ENCODE results near the gene RNFT2.

RNFT2 gene

GRCh38 chr12:116759783-116760621 is 21.9 kb downstream of the RNFT2 start:
- no peak overlapping the region for H3K4me3 ChIP-seq (ENCODE audit: low read length)
- H3K79me2 ChIP-seq (ENCODE audit: control insufficient read depth, low read length) = no peaks in the 10 kb centered on the region
- H3K9me3 ChIP-seq (ENCODE audit: control insufficient read depth, insufficient read depth, low read length) = no peaks in the 10 kb centered on the region
- no peak overlapping the region for H3K27ac ChIP-seq (ENCODE audit: low read depth, low read length)
- H3K4me2 ChIP-seq (ENCODE audit: low read length) = no peak overlapping the region
- H3F3A ChIP-seq (ENCODE audit: control insufficient read depth, insufficient read depth) = no peaks in the 10 kb centered on the region
- H3K4me1 ChIP-seq (ENCODE audit: control insufficient read depth, low read length) = no peaks in the 10 kb centered on the region
- no peaks in the 10 kb centered on the region for H3K27me3 ChIP-seq (ENCODE audit: control insufficient read depth, low read length)
- TF ChIP-seq EZH2phosphoT487 (IDR thresholded peaks at IDR 0.05; ENCODE audit: borderline replicate concordance, low read length) = no peak
- peak; percentile 36 for TF ChIP-seq CTCF (IDR thresholded peaks at IDR 0.05; ENCODE audit: low read depth, low read length, poor library complexity, severe bottlenecking)
- peaks cover 26% of the 10 kb centered on the region for H3K36me3 ChIP-seq (ENCODE audit: control insufficient read depth, low read length)
- no peaks in the 10 kb centered on the region for H3K9me2 ChIP-seq (replicated peaks; ENCODE audit: control insufficient read depth, low read length)
- H4K20me1 ChIP-seq (ENCODE audit: control insufficient read depth, insufficient read depth, low read depth, low read length) = no peaks in the 10 kb centered on the region

GRCh38 chr12:116760622-116761020 is 22.5 kb downstream of the RNFT2 start:
- H3K36me3 ChIP-seq (ENCODE audit: control insufficient read depth, low read length) = peaks cover 26% of the 10 kb centered on the region
- no peaks in the 10 kb centered on the region for H3K4me1 ChIP-seq (ENCODE audit: control insufficient read depth, low read length)
- H3K27me3 ChIP-seq (ENCODE audit: control insufficient read depth, low read length) = no peaks in the 10 kb centered on the region
- no peak overlapping the region for H3K27ac ChIP-seq (ENCODE audit: low read depth, low read length)
- H3F3A ChIP-seq (ENCODE audit: control insufficient read depth, insufficient read depth) = no peaks in the 10 kb centered on the region
- no peaks in the 10 kb centered on the region for H3K9me3 ChIP-seq (ENCODE audit: control insufficient read depth, insufficient read depth, low read length)
- H3K4me3 ChIP-seq (ENCODE audit: low read length) = no peak overlapping the region
- H3K79me2 ChIP-seq (ENCODE audit: control insufficient read depth, low read length) = no peaks in the 10 kb centered on the region
- TF ChIP-seq EZH2phosphoT487 (IDR thresholded peaks at IDR 0.05; ENCODE audit: borderline replicate concordance, low read length) (no peak), CTCF (IDR thresholded peaks at IDR 0.05; ENCODE audit: low read depth, low read length, poor library complexity, severe bottlenecking) (no peak)
- no peaks in the 10 kb centered on the region for H3K9me2 ChIP-seq (replicated peaks; ENCODE audit: control insufficient read depth, low read length)
- H4K20me1 ChIP-seq (ENCODE audit: control insufficient read depth, insufficient read depth, low read depth, low read length) = no peaks in the 10 kb centered on the region
- H3K4me2 ChIP-seq (ENCODE audit: low read length) = no peak overlapping the region

GRCh38 chr12:116761499-116761898 is 23.4 kb downstream of the RNFT2 start:
- TF ChIP-seq EZH2phosphoT487 (IDR thresholded peaks at IDR 0.05; ENCODE audit: borderline replicate concordance, low read length) = no peak
- no peak for TF ChIP-seq CTCF (IDR thresholded peaks at IDR 0.05; ENCODE audit: low read depth, low read length, poor library complexity, severe bottlenecking)
- Histone ChIP-seq H3K27ac (ENCODE audit: low read depth, low read length) (no peak overlapping the region), H4K20me1 (ENCODE audit: control insufficient read depth, insufficient read depth, low read depth, low read length) (no peaks in the 10 kb centered on the region), H3K27me3 (ENCODE audit: control insufficient read depth, low read length) (no peaks in the 10 kb centered on the region), H3K4me1 (ENCODE audit: control insufficient read depth, low read length) (no peaks in the 10 kb centered on the region), H3K9me3 (ENCODE audit: control insufficient read depth, insufficient read depth, low read length) (no peaks in the 10 kb centered on the region), H3K4me3 (ENCODE audit: low read length) (no peak overlapping the region), H3F3A (ENCODE audit: control insufficient read depth, insufficient read depth) (no peaks in the 10 kb centered on the region), H3K36me3 (ENCODE audit: control insufficient read depth, low read length) (peaks cover 29% of the 10 kb centered on the region), H3K79me2 (ENCODE audit: control insufficient read depth, low read length) (no peaks in the 10 kb centered on the region), H3K4me2 (ENCODE audit: low read length) (no peak overlapping the region), H3K9me2 (replicated peaks; ENCODE audit: control insufficient read depth, low read length) (no peaks in the 10 kb centered on the region)

Data from DOHH2 (cell line).